K562 (cell line): ENCODE results near the gene LRCH1. TPM values are rescaled to one million over a fixed set of nuclear protein-coding genes. Genes with fewer than 3 reads are reported as not detected.

ENCODE experiments used
- ATAC-seq: fragments of 200-7000 bp; cut with Tn5 transposase; 3 replicates; pipeline ENCODE4 v1.9.1; 2020; ENCODE audit warnings: moderate library complexity
- BruUV-seq: library from RNA; stranded (reverse); fragments of 400-500 nt; replicated peaks from 2 replicates; lab custom pipeline; 2021; lab: Mats Ljungman, UMichigan
- CTCF ChIA-PET: fragments of 300-600 bp; formaldehyde crosslinking; extraction: SDS; loops from one replicate; lab custom pipeline; 2021; ENCODE audit warnings: low intra/inter-chr PET ratio; lab: Yijun Ruan, JAX
- POLR2A ChIA-PET: fragments of 300-600, 350-650 bp; sonication (Branson Sonifier 250); formaldehyde crosslinking; extraction: SDS; loops from one replicate; lab custom pipeline; 2021; ENCODE audit warnings: antibody characterized with exemption, inconsistent platforms; lab: Yijun Ruan, JAX
- DNase-seq, 4 experiments: peaks; one replicate each; pipeline versions ENCODE4 v3.0.0 to v3.0.0-alpha.2; 2011 to 2018; ENCODE audit warnings: low spot score in 3 of 4, mixed read lengths in 3 of 4; ENCODE audit errors: extremely low read depth in 1 of 4
- FAIRE-seq: peaks from 2 replicates; lab custom pipeline; 2011; peaks lifted over from hg19 to GRCh38; lab: Jason Lieb, UNC
- H2AFZ ChIP-seq: 2 replicates; pipeline ENCODE4 v1.6.0; 2011; ENCODE audit warnings: low read depth, low read length, control low read depth, inconsistent platforms
- H3K27ac ChIP-seq: fragments of 200-600 bp; 3 replicates; pipeline ENCODE4 v1.8.0; 2011; ENCODE audit warnings: low read depth, mild to moderate bottlenecking, control low read depth, inconsistent platforms, low read length, moderate library complexity, mixed read lengths; ENCODE audit errors: extremely low read depth
- H3K27me3 ChIP-seq, 2 experiments: fragments of 300-600 bp in 1 of 2; 2 replicates in 1 of 2; 3 replicates in 1 of 2; pipeline versions ENCODE4 v1.6.0 to v1.8.0; 2011; ENCODE audit warnings: inconsistent platforms in 2 of 2, low read length in 2 of 2, mild to moderate bottlenecking in 1 of 2, mixed read lengths in 1 of 2, moderate library complexity in 1 of 2; ENCODE audit not compliant: control insufficient read depth in 2 of 2, insufficient read depth in 2 of 2
- H3K36me3 ChIP-seq: fragments of 300-600 bp; 3 replicates; pipeline ENCODE4 v1.8.0; 2011; ENCODE audit warnings: mild to moderate bottlenecking, low read length, inconsistent platforms; ENCODE audit not compliant: control insufficient read depth, insufficient read depth
- H3K4me1 ChIP-seq, 2 experiments: fragments of 200-600 bp in 1 of 2; replicated peaks in 1 of 2; 2 replicates in 1 of 2; 3 replicates in 1 of 2; pipeline versions ENCODE4 v1.5.1 to v1.8.0; 2011; ENCODE audit warnings: inconsistent platforms in 2 of 2, low read length in 2 of 2, mild to moderate bottlenecking in 1 of 2, mixed read lengths in 1 of 2, moderate library complexity in 1 of 2; ENCODE audit not compliant: control insufficient read depth in 2 of 2, insufficient read depth in 2 of 2
- H3K4me2 ChIP-seq: 2 replicates; pipeline ENCODE4 v1.6.1; 2011; ENCODE audit warnings: low read length, control low read depth, inconsistent platforms, mixed read lengths; ENCODE audit not compliant: insufficient read depth
- H3K4me3 ChIP-seq: fragments of 200-600 bp; sonication (generic), shearing (Covaris generic); 2 replicates; pipeline ENCODE4 v1.5.1; 2016; ENCODE audit warnings: control low read depth, inconsistent platforms
- H3K79me2 ChIP-seq: fragments of 200-600 bp; 3 replicates; pipeline ENCODE4 v1.8.0; 2011; ENCODE audit warnings: low read length, inconsistent platforms; ENCODE audit not compliant: control insufficient read depth, insufficient read depth
- H3K9ac ChIP-seq, 2 experiments: 2 replicates each; pipeline versions ENCODE4 v1.6.0 to v1.6.1; 2011; ENCODE audit warnings: low read depth in 2 of 2, low read length in 2 of 2, control low read depth in 1 of 2, inconsistent platforms in 1 of 2, mild to moderate bottlenecking in 1 of 2, mixed read lengths in 1 of 2; ENCODE audit not compliant: insufficient read depth in 1 of 2
- H3K9me1 ChIP-seq: one replicate; pipeline ENCODE4 v1.6.0; 2011; ENCODE audit warnings: inconsistent platforms, mild to moderate bottlenecking, low read length, moderate library complexity; ENCODE audit not compliant: control insufficient read depth, insufficient read depth
- H3K9me3 ChIP-seq: replicated peaks from 2 replicates; pipeline ENCODE4 v1.5.1; 2011; ENCODE audit warnings: low read depth, low read length, inconsistent platforms; ENCODE audit not compliant: control insufficient read depth, insufficient read depth
- H4K20me1 ChIP-seq: replicated peaks from 2 replicates; pipeline ENCODE4 v1.6.1; 2011; ENCODE audit warnings: low read length, inconsistent platforms, mixed read lengths; ENCODE audit not compliant: control insufficient read depth, insufficient read depth
- BDP1 ChIP-seq: IDR thresholded peaks from 3 replicates; pipeline ENCODE4 v1.6.1; 2011; ENCODE audit not compliant: insufficient read length, insufficient read depth
- CTCF ChIP-seq, 3 experiments: IDR thresholded peaks in 2 of 3; conservative IDR thresholded peaks in 1 of 3; 2 replicates each; pipeline ENCODE4 v1.5.1; 2011 to 2012; ENCODE audit warnings: low read length in 3 of 3, mild to moderate bottlenecking in 3 of 3, control low read depth in 2 of 3, improper control_type of control experiment in 1 of 3, inconsistent platforms in 1 of 3, low read depth in 1 of 3, mixed read lengths in 1 of 3, moderate library complexity in 1 of 3; ENCODE audit not compliant: insufficient read depth in 2 of 3
- DACH1 ChIP-seq: fragments of 450-650 bp; IDR thresholded peaks from 2 replicates; pipeline ENCODE4 v1.6.1; 2018; ENCODE audit not compliant: partially characterized antibody
- EGR1 ChIP-seq: fragments of 450-650 bp; conservative IDR thresholded peaks from 2 replicates; pipeline ENCODE4 v1.6.1; 2017; ENCODE audit warnings: mild to moderate bottlenecking
- ELF4 ChIP-seq: fragments of 450-650 bp; formaldehyde crosslinking; IDR thresholded peaks from 2 replicates; pipeline ENCODE4 v1.4.0; 2022; ENCODE audit warnings: missing genetic modification characterization
- HDAC6 ChIP-seq: IDR thresholded peaks from 2 replicates; pipeline ENCODE4 v1.6.1; 2012; ENCODE audit warnings: low read depth, mild to moderate bottlenecking, control low read depth, inconsistent platforms, low read length, moderate library complexity
- MAFK ChIP-seq: IDR thresholded peaks from 2 replicates; pipeline ENCODE4 v1.6.1; 2011; ENCODE audit warnings: low read length, improper control_type of control experiment
- NONO ChIP-seq, 2 experiments: fragments of 200-400 bp in 1 of 2; fragments of 450-650 bp in 1 of 2; formaldehyde crosslinking in 1 of 2; IDR thresholded peaks; 2 replicates each; pipeline ENCODE4 v1.6.1; 2017; ENCODE audit warnings: low read depth in 2 of 2, mild to moderate bottlenecking in 2 of 2, moderate library complexity in 2 of 2, low read length in 1 of 2
- NR2F6 ChIP-seq: fragments of 450-650 bp; formaldehyde crosslinking; IDR thresholded peaks from 2 replicates; pipeline ENCODE4 v1.4.0; 2020; ENCODE audit warnings: mild to moderate bottlenecking
- SIN3B ChIP-seq: fragments of 450-650 bp; IDR thresholded peaks from 2 replicates; pipeline ENCODE4 v1.6.1; 2017; ENCODE audit warnings: low read depth, mild to moderate bottlenecking, moderate library complexity
- SRSF7 ChIP-seq: fragments of 200-400 bp; formaldehyde crosslinking; optimal IDR thresholded peaks from 2 replicates; pipeline ENCODE3; 2017; ENCODE audit warnings: mild to moderate bottlenecking, low read depth, low read length
- TRIM25 ChIP-seq: fragments of 450-650 bp; IDR thresholded peaks from 2 replicates; pipeline ENCODE4 v1.7.0; 2016; ENCODE audit warnings: borderline replicate concordance
- WGBS: fragments of 100-300 bp; shearing (Covaris generic); methylation state at CpG from one replicate; pipeline ENCODE4 v1.1.6; 2016; ENCODE audit warnings: low coverage, mixed read lengths; ENCODE audit not compliant: insufficient coverage; ENCODE audit errors: missing lambda C conversion rate; 5-methylcytosine and 5-hydroxymethylcytosine counted together
- in situ Hi-C: fragments of 300-500 bp; cut with MboI; formaldehyde crosslinking; loops from 4 replicates; pipeline ENCODE4 v1.15.0; 2018; ENCODE audit warnings: inconsistent platforms, mixed read lengths
- intact Hi-C: fragments of 100-400 bp; cut with micrococcal nuclease; formaldehyde crosslinking; loops from 2 replicates; pipeline ENCODE4 v1.14.2; 2022
- polyA plus RNA-seq, 8 experiments: library from polyadenylated mRNA; depleted of rRNA in 4 of 8; stranded (reverse) in 5 of 8; unstranded in 3 of 8; fragments of >200 nt; fragmentation: Nextera tagmentation in 2 of 8; fragmentation: Illumina TruSeq in 1 of 8; extraction: Ambion mirVana in 2 of 8; extraction: Trizol in 1 of 8; gene quantifications; 2 replicates each; pipeline versions ENCODE4 v1.2.1 to v1.2.3, GENCODE V29; 2011 to 2014; ENCODE audit warnings: inconsistent platforms in 1 of 8, missing spikeins in 1 of 8
- total RNA-seq, 7 experiments: library from RNA; depleted of rRNA in 6 of 7; stranded (reverse); fragments of >200 nt in 6 of 7; fragmentation: Illumina TruSeq in 2 of 7; extraction: Trizol in 2 of 7; gene quantifications; 2 replicates each; pipeline versions ENCODE4 v1.2.1 to v1.2.3, GENCODE V29; 2011 to 2021; ENCODE audit warnings: low replicate concordance in 1 of 7

Gene LRCH1
- total and polyA plus RNA-seq, 9 of the 15 experiments (the other 6 are each of a cell fraction or from before 2014, with no cell fraction given): 1.1 to 6.8 (median 3.7) TPM

GRCh38 chr13:46728777-46729176 lies 175.8 kb downstream of the LRCH1 start:
- H3K79me2 ChIP-seq: no peaks in the 10 kb centered on the region
- H3K9me3 ChIP-seq: no peaks in the 10 kb centered on the region
- ChIA-PET POLR2A (interaction anchor here (1.0 kb wide), 1 partner anchor 22 kb away, joined by 3 read pairs; no protein-coding TSS in a partner anchor), CTCF (no interaction called here)
- H3K9me1 ChIP-seq: no peaks in the 10 kb centered on the region
- no peak overlapping the region for H3K4me3 ChIP-seq
- no peak overlapping the region for H2AFZ ChIP-seq
- peak; percentile 68; the same call in 2 of the 3 replicates for ATAC-seq
- BruUV-seq: no TSS peak
- intact Hi-C loops (loop anchor here (10.0 kb wide), 1 partner anchor 124 kb away; no protein-coding TSS in a partner anchor), in situ Hi-C loops (loop anchor here (10.0 kb wide), 1 partner anchor 244 kb away; no protein-coding TSS in a partner anchor)
- H3K27ac ChIP-seq: no peak overlapping the region
- H3K27me3 ChIP-seq: no peaks in the 10 kb centered on the region
- 63% methylated on average over 7 of the region's 7 CpGs for WGBS
- no peaks in the 10 kb centered on the region for H3K4me1 ChIP-seq
- peaks cover 35% of the 10 kb centered on the region; the same call in 2 of the 3 replicates for H3K36me3 ChIP-seq
- peak; percentile 17 to 29 (median 22) for DNase-seq
- FAIRE-seq: peak; percentile 6
- H3K4me2 ChIP-seq: no peak overlapping the region
- no peaks in the 10 kb centered on the region for H4K20me1 ChIP-seq
- no peak overlapping the region for H3K9ac ChIP-seq
- TF ChIP-seq BDP1: no peak
- TF ChIP-seq HDAC6: no peak
- no peak for TF ChIP-seq SIN3B
- TF ChIP-seq CTCF (IDR thresholded peaks at IDR 0.05 in 2 of 3, conservative IDR thresholded peaks at IDR 0.05 in 1 of 3; ENCODE audit: insufficient read depth in 2 of 3, low read depth in 1 of 3, low read length in 3 of 3): peak in 2 of 3 experiments; percentile 10 to 46; a peak in 1 of 6 replicates
- no peak for TF ChIP-seq MAFK
- peak; percentile 56 for TF ChIP-seq EGR1
- no peak for TF ChIP-seq NONO (IDR thresholded peaks at IDR 0.05; ENCODE audit: low read depth in 2 of 2, low read length in 1 of 2)
- no peak for TF ChIP-seq DACH1
- no peak for TF ChIP-seq TRIM25
- no peak for TF ChIP-seq NR2F6 (CRISPR knock-in tag)
- no peak for TF ChIP-seq ELF4 (CRISPR knock-in tag)
- TF ChIP-seq SRSF7: no peak
